Fibroblast of skin of abdomen (primary cell): ENCODE measurements around the gene NDUFS1.
"Not testable (repeated sequence)": the region's sequence is repeated elsewhere in the genome, so short reads cannot be mapped to it uniquely, and the experiment has no call there.

Experiments
- DNase-seq: peaks from one replicate; pipeline ENCODE4 v3.0.0-alpha.2; 2013

NDUFS1 gene

GRCh38 chr2:206162401-206162800 is 3.2 kb upstream of the NDUFS1 start:
- not testable (repeated sequence) for DNase-seq

GRCh38 chr2:206160807-206161179 is 1.5 kb upstream of the NDUFS1 start:
- DNase-seq: no peak

- no peak for DNase-seq
Observed at GRCh38 chr2:206160125-206160806, 1.0 kb upstream of the NDUFS1 start.

- peak; percentile 11 for DNase-seq
Observed at GRCh38 chr2:206158563-206159345, 490 bp downstream of the NDUFS1 start.

GRCh38 chr2:206157014-206157413 is 2.2 kb downstream of the NDUFS1 start:
- not testable (repeated sequence) for DNase-seq

GRCh38 chr2:206154197-206154596 is 5.0 kb downstream of the NDUFS1 start:
- DNase-seq: no peak

- no peak for DNase-seq
Observed at GRCh38 chr2:206150631-206151030, 8.6 kb downstream of the NDUFS1 start.

GRCh38 chr2:206150168-206150567 is 9.1 kb downstream of the NDUFS1 start:
- DNase-seq: no peak

GRCh38 chr2:206149330-206149729 is 9.9 kb downstream of the NDUFS1 start:
- no peak for DNase-seq

GRCh38 chr2:206145665-206146064 is 13.6 kb downstream of the NDUFS1 start:
- DNase-seq: no peak

- no peak for DNase-seq
Observed at GRCh38 chr2:206144383-206144782, 14.9 kb downstream of the NDUFS1 start.

GRCh38 chr2:206143451-206143850 is 15.8 kb downstream of the NDUFS1 start:
- no peak for DNase-seq

- DNase-seq: no peak
Observed at GRCh38 chr2:206127656-206128055, 31.6 kb downstream of the NDUFS1 start.

- no peak for DNase-seq
Observed at GRCh38 chr2:206125901-206126300, 33.3 kb downstream of the NDUFS1 start.

- DNase-seq: not testable (repeated sequence)
Observed at GRCh38 chr2:206122569-206122968, 36.7 kb downstream of the NDUFS1 start.

- DNase-seq: no peak
Observed at GRCh38 chr2:206116278-206116677, 43.0 kb downstream of the NDUFS1 start.

GRCh38 chr2:206115026-206115578 is 44.1 kb downstream of the NDUFS1 start:
- no peak for DNase-seq

GRCh38 chr2:206112846-206113547 is 46.2 kb downstream of the NDUFS1 start:
- DNase-seq: no peak

GRCh38 chr2:206112108-206112507 is 47.1 kb downstream of the NDUFS1 start:
- no peak for DNase-seq

- no peak for DNase-seq
Observed at GRCh38 chr2:206108713-206109112, 50.5 kb downstream of the NDUFS1 start.

GRCh38 chr2:206105541-206105940 is 53.7 kb downstream of the NDUFS1 start:
- DNase-seq: no peak

- DNase-seq: no peak
Observed at GRCh38 chr2:206105038-206105437, 54.2 kb downstream of the NDUFS1 start.

- not testable (repeated sequence) for DNase-seq
Observed at GRCh38 chr2:206098872-206099271, 60.4 kb downstream of the NDUFS1 start.
